ENCODE data around the gene HTR3A.

The HTR3A gene

GRCh38 chr11:114025329-114025907, 50.5 kb downstream of the HTR3A start:
- no peak for DNase-seq

- DNase-seq: peak; percentile 22
Measured at GRCh38 chr11:114026355-114026754, 51.4 kb downstream of the HTR3A start.

GRCh38 chr11:114027391-114027790, 52.5 kb downstream of the HTR3A start:
- no peak for DNase-seq

- DNase-seq: no peak
Measured at GRCh38 chr11:114027926-114028325, 53.0 kb downstream of the HTR3A start.

- DNase-seq: no peak
Measured at GRCh38 chr11:114031246-114031966, 56.5 kb downstream of the HTR3A start.

GRCh38 chr11:114031967-114032320, 57.0 kb downstream of the HTR3A start:
- DNase-seq: no peak

- no peak for DNase-seq
Measured at GRCh38 chr11:114033066-114033465, 58.2 kb downstream of the HTR3A start.

GRCh38 chr11:114033572-114033971, 58.7 kb downstream of the HTR3A start:
- DNase-seq: no peak

- no peak for DNase-seq
Measured at GRCh38 chr11:114034956-114035355, 60.0 kb downstream of the HTR3A start.

- DNase-seq: peak; percentile 59
Measured at GRCh38 chr11:114036147-114036811, 61.4 kb downstream of the HTR3A start.

GRCh38 chr11:114036958-114037357, 62.0 kb downstream of the HTR3A start:
- no peak for DNase-seq

- no peak for DNase-seq
Measured at GRCh38 chr11:114039551-114039950, 64.6 kb downstream of the HTR3A start.
